Heart left ventricle (tissue), 13 donors: Measurements from ENCODE around the gene MYL4.

Experiments used
- POLR2A ChIP-seq, 2 donors: fragments of 450-650 bp; IDR thresholded peaks; one replicate each; pipeline ENCODE4 v1.6.1; 2017; ENCODE audit warnings: antibody characterized with exemption in 2 of 2, mild to moderate bottlenecking in 2 of 2, moderate library complexity in 2 of 2
- TF ChIP-seq, protein P1 (sequence below), 12 donors: fragments of 200-600 bp; sonication (generic) in 4 of 12; IDR thresholded peaks; one replicate each; pipeline versions ENCODE4 v1.5.0 to v1.8.0; 2018 to 2022; ENCODE audit warnings: antibody characterized with exemption in 12 of 12, mild to moderate bottlenecking in 5 of 12
- donor health status: ischemic (EF 13 %, LVEDD 7.1; RV severe dilation, severe dysfunction).
- donor health status: DM: no; HTN: yes; CAD: no.
- donor health status: DM: no; HTN: no; CAD: no.
- donor health status: ischemic (EF 25% LVEDD 6.9; RV normal size, moderate dysfunction).
- donor health status: ischemic (EF 25% LVEDD 5.7; RV mildly dilated, moderate dysfunction).
- donor health status: ischemic (EF 35%, LVEDD 5.7; RV mildly dilated, moderate dysfunction).
- donor health status: nonischemic (EF 11% LVEDD 7.7; RV severe dilation, severe dysfunction).
- donor health status: DM: yes; HTN: yes; CAD: no.
- donor health status: PGD.
- donor health status: ischemic (EF 29% LVEDD 5.4; RV normal size, mild dysfunction).
- donor health status: nonischemic (EF 23%, LVEDD 6.1; RV moderate dilation, normal function).

- TF ChIP-seq, protein P1, sequence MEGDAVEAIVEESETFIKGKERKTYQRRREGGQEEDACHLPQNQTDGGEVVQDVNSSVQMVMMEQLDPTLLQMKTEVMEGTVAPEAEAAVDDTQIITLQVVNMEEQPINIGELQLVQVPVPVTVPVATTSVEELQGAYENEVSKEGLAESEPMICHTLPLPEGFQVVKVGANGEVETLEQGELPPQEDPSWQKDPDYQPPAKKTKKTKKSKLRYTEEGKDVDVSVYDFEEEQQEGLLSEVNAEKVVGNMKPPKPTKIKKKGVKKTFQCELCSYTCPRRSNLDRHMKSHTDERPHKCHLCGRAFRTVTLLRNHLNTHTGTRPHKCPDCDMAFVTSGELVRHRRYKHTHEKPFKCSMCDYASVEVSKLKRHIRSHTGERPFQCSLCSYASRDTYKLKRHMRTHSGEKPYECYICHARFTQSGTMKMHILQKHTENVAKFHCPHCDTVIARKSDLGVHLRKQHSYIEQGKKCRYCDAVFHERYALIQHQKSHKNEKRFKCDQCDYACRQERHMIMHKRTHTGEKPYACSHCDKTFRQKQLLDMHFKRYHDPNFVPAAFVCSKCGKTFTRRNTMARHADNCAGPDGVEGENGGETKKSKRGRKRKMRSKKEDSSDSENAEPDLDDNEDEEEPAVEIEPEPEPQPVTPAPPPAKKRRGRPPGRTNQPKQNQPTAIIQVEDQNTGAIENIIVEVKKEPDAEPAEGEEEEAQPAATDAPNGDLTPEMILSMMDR (IDR thresholded peaks at IDR 0.05): no peak
- TF ChIP-seq POLR2A (IDR thresholded peaks at IDR 0.05): no peak
Observed at GRCh38 chr17:47254403-47254943, 45.3 kb downstream of the MYL4 start.
